ENCODE results near the gene TUG1.
A peak's percentile ranks its signal among the peaks of the same experiment; 100 is the strongest.

Gene TUG1

DNA sequence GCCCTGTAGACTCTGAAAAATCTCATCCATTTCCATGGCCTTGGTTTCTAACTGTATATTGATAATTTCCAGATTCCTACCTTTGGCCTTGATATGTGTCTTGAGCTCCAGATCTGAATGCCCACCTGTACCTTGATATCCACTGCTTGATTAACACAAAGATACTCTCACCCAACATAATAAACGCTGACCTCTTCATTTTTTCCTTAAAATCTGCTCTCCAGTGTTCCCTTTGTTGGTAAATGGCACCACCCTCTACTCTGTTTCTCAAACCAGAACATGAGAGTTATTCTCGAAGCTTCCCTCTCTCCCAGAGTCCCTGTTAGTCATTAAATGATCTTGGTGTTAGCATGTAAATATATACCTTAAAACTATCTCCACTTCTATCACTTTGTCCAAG, 13.4 kb downstream of the TUG1 start:
- peaks cover 0 to 32% (median 5%) of the 10 kb centered on the region in 11 experiments; a peak in 10 of 22 replicates for H4K20me1 ChIP-seq
- peaks cover 13 to 38% (median 20%) of the 10 kb centered on the region in 11 experiments for H3K9me3 ChIP-seq (replicated peaks in 1 of 11)

DNA sequence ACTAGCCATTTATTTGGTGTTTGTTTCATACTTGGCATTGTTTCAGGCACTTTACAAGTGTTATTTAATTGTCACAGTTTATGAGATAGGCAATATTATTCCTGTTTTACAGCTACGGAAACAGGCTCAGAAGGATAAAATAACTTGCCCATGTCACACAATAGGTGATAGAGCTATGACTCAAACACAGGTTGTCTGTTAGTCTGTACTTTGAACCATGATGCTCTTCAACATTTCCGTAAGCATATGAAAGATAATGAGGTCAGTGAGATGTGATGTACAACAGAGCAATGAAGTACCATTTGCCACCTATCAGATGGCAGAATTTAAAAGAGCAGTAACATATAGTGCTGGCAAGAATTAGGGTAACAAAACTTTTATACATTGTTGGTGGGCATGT, 15.3 kb downstream of the TUG1 start:
- Histone ChIP-seq H3K9me3 (replicated peaks in 1 of 11) (peaks cover 0 to 25% (median 7%) of the 10 kb centered on the region in 11 experiments; a peak in 11 of 22 replicates), H3K9ac (no peak overlapping the region), H3K27me3 (no peaks in the 10 kb centered on the region), H3K4me1 (peaks cover 0 to 10% (median 5%) of the 10 kb centered on the region in 10 experiments; a peak in 14 of 20 replicates), H4K20me1 (peaks cover 0 to 21% (median 0%) of the 10 kb centered on the region in 11 experiments; a peak in 4 of 22 replicates), H3K4me3 (no peak overlapping the region), H3K27ac (no peak overlapping the region), H3K36me3 (peaks cover 0 to 9% (median 3%) of the 10 kb centered on the region in 11 experiments; a peak in 3 of 22 replicates), H3K4me2 (no peak overlapping the region)
- TF ChIP-seq Cebpa-rat (IDR thresholded peaks at IDR 0.05), result no peak

More for the DNA sequence above, 13.4 kb downstream of the TUG1 start:
- no peak overlapping the region for H3K4me2 ChIP-seq
- no peaks in the 10 kb centered on the region for H3K27me3 ChIP-seq
- H3K36me3 ChIP-seq, result peaks cover under 1 to 23% (median 15%) of the 10 kb centered on the region in 11 experiments; a peak in 20 of 22 replicates
- no peak for TF ChIP-seq Cebpa-rat (IDR thresholded peaks at IDR 0.05)
- H3K4me1 ChIP-seq, result peaks cover 0 to 15% (median 10%) of the 10 kb centered on the region in 10 experiments; a peak in 12 of 20 replicates
- no peak overlapping the region for H3K9ac ChIP-seq
- no peak overlapping the region for H3K27ac ChIP-seq
- H3K4me3 ChIP-seq, result no peak overlapping the region

DNA sequence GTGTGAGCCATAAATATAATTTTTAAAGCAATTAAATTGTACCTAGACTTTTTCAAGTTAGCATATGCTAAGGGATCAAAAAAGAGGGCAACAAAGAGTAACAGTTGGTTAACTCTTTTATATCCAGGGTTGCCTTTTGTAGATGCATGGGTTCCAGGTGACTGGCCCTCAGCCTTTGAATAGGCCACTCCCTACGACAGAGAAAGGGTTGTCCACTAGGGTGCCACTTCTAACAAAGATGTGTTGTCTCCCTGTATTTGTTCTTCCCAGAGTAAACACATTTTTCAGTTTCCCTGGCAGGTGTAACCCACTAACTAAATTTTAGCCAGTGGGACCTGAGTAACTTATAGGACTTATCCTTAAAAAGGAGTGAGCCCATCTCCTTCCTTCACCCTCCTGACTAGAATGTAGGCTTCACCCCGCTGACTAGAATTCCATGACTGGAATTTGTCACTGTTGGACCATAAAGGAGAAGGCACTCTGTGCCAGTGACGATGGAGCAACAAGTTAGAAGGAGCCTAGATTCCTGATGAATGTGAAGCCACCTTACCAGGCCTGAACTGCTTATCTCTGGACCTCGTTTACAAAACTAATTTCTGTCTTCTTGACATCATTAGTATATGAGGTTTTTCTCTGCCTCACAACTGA, 16.6 kb downstream of the TUG1 start:
- no peak overlapping the region for H3K27ac ChIP-seq
- H4K20me1 ChIP-seq, result peaks cover 0 to 13% (median 0%) of the 10 kb centered on the region in 11 experiments; a peak in 2 of 22 replicates
- no peak overlapping the region for H3K4me3 ChIP-seq
- peaks cover 0 to 13% (median 8%) of the 10 kb centered on the region in 11 experiments; a peak in 7 of 22 replicates for H3K9me3 ChIP-seq (replicated peaks in 1 of 11)
- H3K36me3 ChIP-seq, result peaks cover 0 to 9% (median 0%) of the 10 kb centered on the region in 11 experiments; a peak in 2 of 22 replicates
- no peak overlapping the region for H3K9ac ChIP-seq
- H3K27me3 ChIP-seq, result no peaks in the 10 kb centered on the region
- H3K4me1 ChIP-seq, result peaks cover 0 to 24% (median 13%) of the 10 kb centered on the region in 10 experiments; a peak in 14 of 20 replicates
- TF ChIP-seq Cebpa-rat (IDR thresholded peaks at IDR 0.05), result no peak
- H3K4me2 ChIP-seq, result no peak overlapping the region

DNA sequence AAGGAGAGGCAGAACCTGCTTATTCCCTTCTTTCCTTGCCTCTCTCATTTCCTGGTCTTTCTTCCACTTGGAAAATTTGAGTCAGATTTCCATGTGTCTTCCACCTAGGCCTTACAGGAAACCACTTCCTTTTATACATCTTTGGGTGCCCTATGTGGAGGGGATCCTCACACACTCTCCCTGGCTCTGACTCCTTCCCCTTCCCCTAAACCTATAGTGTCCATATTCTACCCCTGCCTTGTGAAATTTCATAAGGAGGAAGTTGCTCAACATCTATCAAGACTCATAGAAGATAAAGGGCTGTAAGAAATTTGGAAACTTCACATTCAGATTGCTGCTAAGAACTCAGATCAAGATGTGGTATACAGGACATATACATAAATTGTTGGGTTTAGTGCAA, 20.4 kb downstream of the TUG1 start:
- H3K4me2 ChIP-seq, result peak overlapping the region in 8 of 11 experiments; percentile 28 to 80 (median 60); a peak in 15 of 22 replicates
- H3K27me3 ChIP-seq, result no peaks in the 10 kb centered on the region
- H3K4me3 ChIP-seq, result no peak overlapping the region
- peaks cover 6 to 24% (median 16%) of the 10 kb centered on the region in 11 experiments; a peak in 20 of 22 replicates for H3K9me3 ChIP-seq (replicated peaks in 1 of 11)
- peak overlapping the region in 3 of 11 experiments; percentile 2 to 49 (median 31); a peak in 3 of 22 replicates for H3K9ac ChIP-seq
- peak overlapping the region in 6 of 11 experiments; percentile 28 to 76 (median 45); a peak in 11 of 22 replicates for H3K27ac ChIP-seq
- H4K20me1 ChIP-seq, result no peaks in the 10 kb centered on the region
- TF ChIP-seq Cebpa-rat (IDR thresholded peaks at IDR 0.05), result peak in 5 of 11 experiments; percentile 27 to 75 (median 62); a peak in 5 of 22 replicates
- H3K36me3 ChIP-seq, result peaks cover 0 to 9% (median 0%) of the 10 kb centered on the region in 11 experiments; a peak in 2 of 22 replicates
- peaks cover 0 to 26% (median 13%) of the 10 kb centered on the region in 10 experiments; a peak in 14 of 20 replicates for H3K4me1 ChIP-seq

DNA sequence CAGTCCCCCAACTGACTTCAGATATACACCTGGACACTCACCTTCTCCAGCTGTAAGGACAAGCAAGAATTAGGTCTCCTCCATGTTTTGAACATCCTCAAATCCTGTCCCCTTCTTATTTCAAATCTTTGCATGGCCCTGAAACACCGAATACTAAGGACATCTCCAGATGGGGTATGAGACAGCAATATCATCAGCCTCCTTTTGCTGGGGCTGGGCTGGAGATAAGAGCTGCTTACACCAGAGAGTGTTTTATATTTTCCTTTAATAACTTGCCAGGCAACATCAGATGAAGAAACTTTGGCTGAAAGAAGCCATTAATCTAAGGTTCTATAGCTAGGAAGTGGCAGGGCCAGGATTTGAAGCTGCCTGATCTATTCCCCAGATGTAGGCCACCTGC, 21.6 kb downstream of the TUG1 start:
- peak overlapping the region in 3 of 11 experiments; percentile 57 to 74 (median 74); a peak in 4 of 22 replicates for H3K4me2 ChIP-seq
- H3K9ac ChIP-seq, result no peak overlapping the region
- peak overlapping the region in 3 of 11 experiments; percentile 56 to 76 (median 69); a peak in 4 of 22 replicates for H3K27ac ChIP-seq
- H3K27me3 ChIP-seq, result no peaks in the 10 kb centered on the region
- H4K20me1 ChIP-seq, result no peaks in the 10 kb centered on the region
- H3K4me3 ChIP-seq, result no peak overlapping the region
- peaks cover 0 to 9% (median 0%) of the 10 kb centered on the region in 11 experiments; a peak in 2 of 22 replicates for H3K36me3 ChIP-seq
- H3K9me3 ChIP-seq (replicated peaks in 1 of 11), result peaks cover 6 to 24% (median 16%) of the 10 kb centered on the region in 11 experiments; a peak in 20 of 22 replicates
- H3K4me1 ChIP-seq, result peaks cover under 1 to 38% (median 20%) of the 10 kb centered on the region in 10 experiments; a peak in 16 of 20 replicates
- no peak for TF ChIP-seq Cebpa-rat (IDR thresholded peaks at IDR 0.05)

DNA sequence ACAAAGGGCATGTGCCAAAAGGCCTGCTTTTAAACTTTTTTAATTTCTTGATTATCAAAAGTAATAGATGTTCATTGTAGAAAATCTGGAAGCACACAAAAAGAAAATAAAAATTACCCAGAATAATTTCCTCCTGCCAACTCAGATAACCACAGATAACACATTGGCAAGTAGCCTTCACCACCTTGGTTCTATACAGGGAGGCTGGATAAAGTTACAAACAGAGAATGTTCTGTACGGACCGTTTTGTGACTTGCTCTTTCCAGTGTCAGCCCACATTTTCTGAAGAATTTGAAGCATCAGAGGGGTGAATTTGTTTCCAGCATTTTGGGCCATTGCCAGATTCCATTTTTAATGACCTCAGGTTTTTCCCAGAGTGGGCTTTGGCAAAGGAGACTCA, 23.5 kb downstream of the TUG1 start:
- Histone ChIP-seq H3K27me3 (no peaks in the 10 kb centered on the region), H3K4me3 (no peak overlapping the region), H3K9me3 (replicated peaks in 1 of 11) (peaks cover 6 to 24% (median 16%) of the 10 kb centered on the region in 11 experiments; a peak in 20 of 22 replicates), H3K9ac (no peak overlapping the region), H3K4me1 (peaks cover 8 to 56% (median 32%) of the 10 kb centered on the region in 10 experiments; a peak in 17 of 20 replicates), H3K4me2 (no peak overlapping the region), H4K20me1 (no peaks in the 10 kb centered on the region), H3K36me3 (peaks cover 0 to 4% (median 0%) of the 10 kb centered on the region in 11 experiments; a peak in 1 of 22 replicates), H3K27ac (no peak overlapping the region)
- no peak for TF ChIP-seq Cebpa-rat (IDR thresholded peaks at IDR 0.05)

DNA sequence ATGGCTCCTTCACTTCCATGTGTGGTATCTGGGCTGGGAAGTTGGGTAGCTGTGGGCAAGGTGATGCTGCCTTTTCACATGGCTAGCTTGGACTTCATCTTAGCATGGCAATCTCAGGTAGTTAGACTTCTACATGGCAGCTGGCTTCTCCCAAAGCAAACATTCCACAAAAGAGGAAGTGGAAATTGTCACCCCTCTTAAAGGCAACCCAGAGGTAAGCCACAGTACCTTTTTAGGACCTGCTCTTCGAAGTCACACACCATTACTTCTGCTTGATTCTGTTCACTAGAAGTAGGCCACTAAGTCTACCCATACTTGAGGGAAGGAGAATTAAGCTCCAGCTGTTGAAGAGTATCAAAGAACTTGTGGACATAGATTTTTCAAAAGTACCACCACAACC, 25.9 kb downstream of the TUG1 start:
- Histone ChIP-seq H3K9me3 (replicated peaks in 1 of 11) (peaks cover 6 to 22% (median 15%) of the 10 kb centered on the region in 11 experiments; a peak in 20 of 22 replicates), H3K4me2 (peak overlapping the region in 4 of 11 experiments; percentile 7 to 80 (median 40); a peak in 2 of 22 replicates), H4K20me1 (no peaks in the 10 kb centered on the region), H3K9ac (no peak overlapping the region), H3K27me3 (no peaks in the 10 kb centered on the region), H3K36me3 (peaks cover 0 to 4% (median 0%) of the 10 kb centered on the region in 11 experiments; a peak in 1 of 22 replicates), H3K4me3 (no peak overlapping the region), H3K4me1 (peaks cover 8 to 42% (median 20%) of the 10 kb centered on the region in 10 experiments; a peak in 16 of 20 replicates), H3K27ac (no peak overlapping the region)
- no peak for TF ChIP-seq Cebpa-rat (IDR thresholded peaks at IDR 0.05)

DNA sequence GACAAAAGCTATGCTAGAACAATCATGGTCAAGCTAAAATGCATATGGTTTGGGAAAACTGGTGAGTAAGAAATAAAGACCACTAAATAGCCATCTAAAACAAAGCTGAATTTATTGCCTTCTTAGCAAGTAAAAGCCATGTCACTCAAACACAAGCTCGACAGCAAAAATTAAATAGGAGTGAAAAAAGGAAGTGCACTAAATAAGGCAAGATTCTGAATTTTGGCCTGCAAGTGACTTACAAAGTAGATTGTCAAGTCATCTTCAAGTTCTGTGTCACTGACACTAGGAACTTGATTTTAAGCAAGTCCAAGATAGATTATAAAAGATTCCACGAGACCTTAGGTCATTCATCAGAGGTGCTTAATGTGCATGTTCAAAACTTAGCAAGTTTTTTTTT, 27.4 kb downstream of the TUG1 start:
- H3K27ac ChIP-seq, result peak overlapping the region in 5 of 11 experiments; percentile 28 to 77 (median 66); a peak in 8 of 22 replicates
- peak overlapping the region in 6 of 11 experiments; percentile 4 to 80 (median 56); a peak in 9 of 22 replicates for H3K4me2 ChIP-seq
- no peaks in the 10 kb centered on the region for H4K20me1 ChIP-seq
- TF ChIP-seq Cebpa-rat (IDR thresholded peaks at IDR 0.05), result no peak
- no peaks in the 10 kb centered on the region for H3K27me3 ChIP-seq
- H3K9ac ChIP-seq, result peak overlapping the region in 2 of 11 experiments; percentile 48 to 49; a peak in 3 of 22 replicates
- H3K36me3 ChIP-seq, result peaks cover 0 to 4% (median 0%) of the 10 kb centered on the region in 11 experiments; a peak in 1 of 22 replicates
- peaks cover 8 to 33% (median 18%) of the 10 kb centered on the region in 10 experiments; a peak in 16 of 20 replicates for H3K4me1 ChIP-seq
- H3K4me3 ChIP-seq, result no peak overlapping the region
- H3K9me3 ChIP-seq (replicated peaks in 1 of 11), result peaks cover 6 to 17% (median 9%) of the 10 kb centered on the region in 11 experiments; a peak in 20 of 22 replicates
